Rectal smooth muscle tissue (tissue), 1 donor: ENCODE results near the gene LY6G5C.

ENCODE experiments used
- H3K27ac ChIP-seq: one replicate; pipeline ENCODE4 v1.7.0; 2013; ENCODE audit warnings: low read depth, low read length, inconsistent platforms
- H3K27me3 ChIP-seq: one replicate; pipeline ENCODE4 v1.7.0; 2013; ENCODE audit warnings: low read length; ENCODE audit not compliant: control insufficient read depth, insufficient read depth
- H3K36me3 ChIP-seq: one replicate; pipeline ENCODE4 v1.7.0; 2013; ENCODE audit warnings: low read length; ENCODE audit not compliant: control insufficient read depth, insufficient read depth
- H3K4me1 ChIP-seq: one replicate; pipeline ENCODE4 v1.7.0; 2013; ENCODE audit warnings: low read length; ENCODE audit not compliant: control insufficient read depth, insufficient read depth
- H3K4me3 ChIP-seq: one replicate; pipeline ENCODE4 v1.7.0; 2013; ENCODE audit warnings: low read length
- H3K9ac ChIP-seq: one replicate; pipeline ENCODE4 v1.7.0; 2013; ENCODE audit warnings: low read length

LY6G5C gene

GRCh38 chr6:31651602-31652191, 29.2 kb downstream of the LY6G5C start:
- peaks cover 6% of the 10 kb centered on the region for H3K4me1 ChIP-seq
- peak overlapping the region; percentile 98 for H3K4me3 ChIP-seq
- no peaks in the 10 kb centered on the region for H3K27me3 ChIP-seq
- peaks cover 25% of the 10 kb centered on the region for H3K36me3 ChIP-seq
- peak overlapping the region; percentile 96 for H3K27ac ChIP-seq
- peak overlapping the region; percentile 91 for H3K9ac ChIP-seq

- H3K27ac ChIP-seq, result no peak overlapping the region
- no peak overlapping the region for H3K4me3 ChIP-seq
- H3K4me1 ChIP-seq, result no peaks in the 10 kb centered on the region
- H3K27me3 ChIP-seq, result no peaks in the 10 kb centered on the region
- H3K9ac ChIP-seq, result no peak overlapping the region
- peaks cover 72% of the 10 kb centered on the region for H3K36me3 ChIP-seq
Observed at GRCh38 chr6:31645325-31645724, 35.5 kb downstream of the LY6G5C start.

GRCh38 chr6:31643818-31644454, 36.9 kb downstream of the LY6G5C start:
- no peaks in the 10 kb centered on the region for H3K4me1 ChIP-seq
- no peak overlapping the region for H3K27ac ChIP-seq
- no peak overlapping the region for H3K4me3 ChIP-seq
- no peak overlapping the region for H3K9ac ChIP-seq
- H3K36me3 ChIP-seq, result peaks cover 82% of the 10 kb centered on the region
- no peaks in the 10 kb centered on the region for H3K27me3 ChIP-seq

- H3K9ac ChIP-seq, result no peak overlapping the region
- H3K36me3 ChIP-seq, result peaks cover 72% of the 10 kb centered on the region
- no peaks in the 10 kb centered on the region for H3K27me3 ChIP-seq
- no peaks in the 10 kb centered on the region for H3K4me1 ChIP-seq
- H3K4me3 ChIP-seq, result no peak overlapping the region
- no peak overlapping the region for H3K27ac ChIP-seq
Observed at GRCh38 chr6:31642798-31643570, 37.9 kb downstream of the LY6G5C start.

DNA sequence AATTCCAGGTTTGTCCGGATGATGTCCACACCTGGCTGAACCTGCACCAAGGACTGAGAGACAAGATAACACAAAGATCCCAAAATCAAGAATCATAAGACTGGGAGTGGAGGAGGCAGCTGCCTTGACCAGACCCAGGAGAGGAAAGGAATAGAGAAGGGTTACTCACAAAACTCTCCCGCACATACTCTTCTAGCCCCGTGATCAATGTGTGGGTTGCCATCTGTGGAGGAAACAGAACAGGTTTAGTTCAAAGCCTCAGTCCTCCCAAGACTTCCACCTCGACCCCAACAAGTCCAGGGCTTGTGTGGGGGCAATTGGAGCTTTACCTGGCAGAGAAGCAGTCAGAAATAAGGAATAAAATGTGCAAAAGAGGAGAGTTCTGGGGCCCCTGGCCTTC, 39.5 kb downstream of the LY6G5C start:
- Histone ChIP-seq H3K36me3 (peaks cover 65% of the 10 kb centered on the region), H3K27me3 (no peaks in the 10 kb centered on the region), H3K4me3 (no peak overlapping the region), H3K4me1 (no peaks in the 10 kb centered on the region), H3K9ac (no peak overlapping the region), H3K27ac (no peak overlapping the region)

DNA sequence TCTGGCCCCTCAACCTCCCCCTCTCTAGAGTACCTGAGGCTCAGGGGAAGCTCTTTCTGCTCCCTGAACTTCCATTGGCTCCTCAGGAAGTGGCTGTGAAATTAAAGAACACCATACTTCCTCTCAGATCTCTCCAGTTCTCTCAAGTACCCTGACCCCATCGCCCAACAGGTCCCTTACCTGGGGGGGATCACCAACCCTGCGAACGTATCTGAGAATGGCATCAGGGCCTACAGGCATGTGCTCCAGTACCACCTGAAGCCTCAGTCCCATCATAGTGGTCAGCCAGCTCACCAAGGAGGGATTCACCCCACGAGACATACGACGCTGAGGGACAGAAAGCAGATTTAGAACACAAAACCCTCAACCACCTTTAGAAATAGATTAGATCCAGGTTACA, 40.3 kb downstream of the LY6G5C start:
- peaks cover 69% of the 10 kb centered on the region for H3K36me3 ChIP-seq
- H3K4me1 ChIP-seq, result no peaks in the 10 kb centered on the region
- no peak overlapping the region for H3K9ac ChIP-seq
- H3K27me3 ChIP-seq, result no peaks in the 10 kb centered on the region
- H3K4me3 ChIP-seq, result no peak overlapping the region
- H3K27ac ChIP-seq, result no peak overlapping the region

DNA sequence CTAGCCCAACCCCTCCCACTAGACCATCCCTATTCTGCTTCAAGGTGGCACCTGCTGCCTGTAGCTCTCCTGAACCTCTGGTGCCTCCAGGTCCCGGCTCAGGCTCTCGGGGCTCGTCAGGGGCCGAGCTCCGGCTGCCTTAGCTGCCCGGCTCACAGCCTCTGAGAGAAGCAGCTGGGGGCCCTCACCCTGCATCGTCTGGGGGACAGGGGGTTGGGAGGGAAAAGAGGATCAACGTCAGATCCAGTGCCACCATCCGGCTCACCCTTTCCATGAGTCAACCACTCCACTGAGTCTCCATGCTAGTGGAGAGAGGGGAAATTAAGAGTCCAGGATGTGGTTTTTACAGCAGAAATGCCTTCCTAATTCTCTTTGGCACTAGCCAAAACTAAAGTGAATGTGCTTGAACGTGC, 41.4 kb downstream of the LY6G5C start:
- Histone ChIP-seq H3K9ac (no peak overlapping the region), H3K4me1 (no peaks in the 10 kb centered on the region), H3K27ac (no peak overlapping the region), H3K27me3 (no peaks in the 10 kb centered on the region), H3K4me3 (no peak overlapping the region), H3K36me3 (peaks cover 70% of the 10 kb centered on the region)

DNA sequence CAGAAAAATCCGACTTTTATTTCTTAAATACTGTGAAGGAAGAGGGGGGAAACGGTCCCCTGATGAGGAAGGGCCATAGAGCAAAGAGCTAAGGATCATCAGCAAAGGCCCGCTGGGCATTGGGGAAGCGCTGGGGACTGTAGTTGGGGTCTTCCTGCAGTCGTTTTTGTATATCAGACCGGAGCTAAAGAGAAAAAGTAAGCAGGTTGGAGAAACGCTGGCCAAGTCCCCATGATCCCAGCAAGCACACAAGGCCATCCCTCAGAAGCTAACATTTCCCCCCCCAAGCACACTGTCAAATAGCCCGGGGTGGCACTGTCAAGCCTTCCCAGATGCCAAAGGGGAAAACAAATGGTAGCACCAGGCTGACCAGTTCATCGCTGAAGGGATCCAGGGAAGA, 41.8 kb downstream of the LY6G5C start:
- Histone ChIP-seq H3K36me3 (peaks cover 70% of the 10 kb centered on the region), H3K4me1 (no peaks in the 10 kb centered on the region), H3K27me3 (no peaks in the 10 kb centered on the region), H3K4me3 (no peak overlapping the region), H3K27ac (no peak overlapping the region), H3K9ac (no peak overlapping the region)

GRCh38 chr6:31636698-31637596, 43.9 kb downstream of the LY6G5C start:
- Histone ChIP-seq H3K27me3 (no peaks in the 10 kb centered on the region), H3K9ac (no peak overlapping the region), H3K4me3 (no peak overlapping the region), H3K36me3 (peaks cover 67% of the 10 kb centered on the region), H3K27ac (no peak overlapping the region), H3K4me1 (no peaks in the 10 kb centered on the region)

- no peak overlapping the region for H3K9ac ChIP-seq
Observed at GRCh38 chr6:31634969-31635575, 45.8 kb downstream of the LY6G5C start.

DNA sequence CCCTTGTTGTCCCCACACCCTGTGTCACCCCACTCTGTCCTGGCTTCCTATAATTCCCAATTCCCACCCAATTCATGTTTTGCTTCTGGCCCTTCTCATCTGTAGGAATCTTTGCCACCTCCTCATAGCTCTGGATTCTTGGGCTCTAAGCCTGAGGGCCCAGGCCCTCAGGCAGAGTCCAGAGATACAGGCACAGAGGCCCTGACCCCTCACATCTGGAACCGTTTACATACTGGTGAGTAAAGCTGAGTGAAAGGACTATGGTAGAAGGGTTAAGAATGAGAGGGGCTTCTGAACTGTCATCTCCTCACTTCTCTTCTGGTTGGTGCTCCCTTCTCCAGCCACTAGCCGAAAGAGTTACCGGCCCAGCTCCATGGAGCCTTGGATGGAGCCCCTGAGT, 46.7 kb downstream of the LY6G5C start:
- no peak overlapping the region for H3K27ac ChIP-seq
- H3K36me3 ChIP-seq, result peaks cover 56% of the 10 kb centered on the region
- H3K9ac ChIP-seq, result no peak overlapping the region
- no peaks in the 10 kb centered on the region for H3K4me1 ChIP-seq
- no peaks in the 10 kb centered on the region for H3K27me3 ChIP-seq
- no peak overlapping the region for H3K4me3 ChIP-seq

More at GRCh38 chr6:31634969-31635575, 45.8 kb downstream of the LY6G5C start:
- H3K27ac ChIP-seq, result no peak overlapping the region
- no peaks in the 10 kb centered on the region for H3K4me1 ChIP-seq
- no peaks in the 10 kb centered on the region for H3K27me3 ChIP-seq
- H3K36me3 ChIP-seq, result peaks cover 59% of the 10 kb centered on the region
- H3K4me3 ChIP-seq, result no peak overlapping the region

- H3K4me1 ChIP-seq, result no peaks in the 10 kb centered on the region
- peaks cover 61% of the 10 kb centered on the region for H3K36me3 ChIP-seq
- no peak overlapping the region for H3K27ac ChIP-seq
- no peaks in the 10 kb centered on the region for H3K27me3 ChIP-seq
- no peak overlapping the region for H3K4me3 ChIP-seq
- no peak overlapping the region for H3K9ac ChIP-seq
Observed at GRCh38 chr6:31633447-31633846, 47.4 kb downstream of the LY6G5C start.
